Stimulated activated CD8-positive, alpha-beta memory T cell treated with anti-CD3 and anti-CD28 coated beads, Interleukin-2, amount 100 ng/mL, for 1 hour (primary cell): ENCODE data around the gene C1QA.

Source experiments
- DNase-seq, 2 donors: peaks; one replicate each; pipeline ENCODE4 v3.0.0-alpha.2; 2020; ENCODE audit warnings: low read depth in 2 of 2

Gene C1QA, protein sequence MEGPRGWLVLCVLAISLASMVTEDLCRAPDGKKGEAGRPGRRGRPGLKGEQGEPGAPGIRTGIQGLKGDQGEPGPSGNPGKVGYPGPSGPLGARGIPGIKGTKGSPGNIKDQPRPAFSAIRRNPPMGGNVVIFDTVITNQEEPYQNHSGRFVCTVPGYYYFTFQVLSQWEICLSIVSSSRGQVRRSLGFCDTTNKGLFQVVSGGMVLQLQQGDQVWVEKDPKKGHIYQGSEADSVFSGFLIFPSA

DNA sequence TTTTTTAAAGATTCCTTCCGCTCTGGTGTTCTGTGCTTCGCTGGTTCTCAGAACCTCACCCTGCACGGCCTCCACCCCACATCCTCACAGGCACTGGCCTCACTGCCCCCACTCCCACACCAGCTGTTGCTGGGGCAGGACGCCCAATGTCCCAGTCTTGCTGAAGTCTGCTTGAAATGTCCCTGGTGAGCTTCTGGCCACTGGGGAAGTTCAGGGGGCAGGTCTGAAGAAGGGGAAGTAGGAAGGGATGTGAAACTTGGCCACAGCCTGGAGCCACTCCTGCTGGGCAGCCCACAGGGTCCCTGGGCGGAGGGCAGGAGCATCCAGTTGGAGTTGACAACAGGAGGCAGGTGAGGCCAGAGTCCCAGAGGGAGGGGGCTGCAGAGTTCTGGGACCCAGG is at the start of gene C1QA:
TSS of gene C1QA (plus strand) at position 276 of the 400 bp plus-strand sequence. CDS start 989 bp downstream, outside the sequence.
- DNase-seq: no peak

- no peak for DNase-seq
Measured at GRCh38 chr1:22587247-22587646, 49.2 kb upstream of the C1QA start.

DNA sequence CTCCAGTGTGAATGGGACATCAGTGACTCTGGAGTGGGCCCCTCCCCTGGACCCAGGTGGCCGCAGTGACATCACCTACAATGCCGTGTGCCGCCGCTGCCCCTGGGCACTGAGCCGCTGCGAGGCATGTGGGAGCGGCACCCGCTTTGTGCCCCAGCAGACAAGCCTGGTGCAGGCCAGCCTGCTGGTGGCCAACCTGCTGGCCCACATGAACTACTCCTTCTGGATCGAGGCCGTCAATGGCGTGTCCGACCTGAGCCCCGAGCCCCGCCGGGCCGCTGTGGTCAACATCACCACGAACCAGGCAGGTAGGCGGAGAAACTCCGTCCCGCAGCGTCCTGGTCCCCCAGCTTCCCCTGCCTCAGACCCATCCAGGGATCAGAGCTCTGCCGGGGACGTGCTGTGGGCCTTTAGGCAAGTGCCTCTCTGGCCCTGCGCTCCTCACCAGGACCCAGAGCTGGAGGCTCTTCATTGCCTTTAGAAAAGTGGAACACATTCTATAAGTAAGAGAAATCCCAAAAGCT is 47.5 kb upstream of the C1QA start:
- no peak for DNase-seq

DNA sequence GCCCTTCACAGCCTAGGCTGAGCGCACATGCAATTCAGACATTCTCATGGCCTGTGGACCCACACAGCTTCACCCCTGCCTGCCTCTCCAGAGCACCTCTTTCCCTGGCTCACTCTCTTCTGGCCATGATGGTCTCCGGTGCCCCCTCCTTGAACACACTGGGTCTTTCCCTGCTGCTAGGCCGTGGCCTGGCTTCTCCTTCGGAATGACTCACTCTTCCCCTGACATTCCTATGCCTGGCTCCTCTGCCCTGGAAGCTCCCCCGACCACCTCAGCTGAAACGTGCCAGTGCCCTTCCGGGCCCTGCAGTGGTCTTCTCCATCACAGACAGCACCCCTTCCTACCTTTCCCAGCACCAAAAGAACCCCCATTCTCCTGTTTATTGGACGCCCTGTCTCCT is 44.9 kb upstream of the C1QA start:
- no peak for DNase-seq

DNA sequence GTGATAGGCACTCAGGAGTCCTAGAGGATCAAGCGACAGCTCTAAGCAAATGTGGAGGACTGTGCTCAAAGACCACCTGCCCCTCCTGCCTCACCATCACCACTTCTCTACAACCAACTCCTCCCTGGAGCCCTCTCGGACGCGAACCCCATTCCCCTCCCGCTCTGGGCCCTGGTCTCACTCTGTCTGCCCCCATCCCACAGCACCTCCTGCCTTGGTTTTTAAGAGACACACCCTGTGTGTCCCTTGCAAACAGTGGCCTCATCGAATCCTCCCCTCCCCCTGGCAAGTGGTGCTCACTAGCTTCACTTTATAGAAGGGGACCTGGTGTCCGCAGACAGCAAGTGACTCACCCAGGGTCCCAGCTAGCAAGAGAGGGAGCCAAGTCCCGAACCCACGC is 44.4 kb upstream of the C1QA start:
- DNase-seq: no peak

DNA sequence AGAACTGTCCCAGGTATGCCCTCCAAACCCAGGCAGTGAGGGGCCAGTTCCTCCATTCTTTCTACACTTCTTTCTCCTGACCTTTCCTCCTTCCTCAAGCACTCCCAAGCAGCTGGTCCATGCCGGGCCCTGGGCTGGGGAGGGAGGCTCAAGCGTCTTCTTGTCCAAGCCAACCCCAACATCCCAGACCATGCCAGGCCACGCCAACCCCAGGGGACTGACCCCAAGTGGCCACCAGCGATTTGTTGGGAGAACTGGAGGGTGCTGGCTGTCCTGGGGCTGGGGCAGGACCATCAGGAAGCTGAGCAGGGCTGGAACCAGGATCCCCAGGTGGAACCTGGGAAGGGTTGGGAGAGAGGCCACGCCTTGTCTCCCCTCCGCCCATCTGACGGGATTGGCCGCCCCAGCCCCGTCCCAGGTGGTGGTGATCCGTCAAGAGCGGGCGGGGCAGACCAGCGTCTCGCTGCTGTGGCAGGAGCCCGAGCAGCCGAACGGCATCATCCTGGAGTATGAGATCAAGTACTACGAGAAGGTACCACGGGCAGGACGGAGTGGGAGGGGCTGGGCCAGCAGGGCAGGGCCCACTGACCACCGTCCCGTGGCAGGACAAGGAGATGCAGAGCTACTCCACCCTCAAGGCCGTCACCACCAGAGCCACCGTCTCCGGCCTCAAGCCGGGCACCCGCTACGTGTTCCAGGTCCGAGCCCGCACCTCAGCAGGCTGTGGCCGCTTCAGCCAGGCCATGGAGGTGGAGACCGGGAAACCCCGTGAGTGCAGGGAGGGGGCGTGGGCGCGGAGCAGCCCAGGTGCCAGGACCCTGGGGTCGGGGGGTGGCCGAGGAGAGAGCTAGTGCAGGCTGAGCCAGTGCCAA is 43.3 kb upstream of the C1QA start:
- DNase-seq: no peak

- DNase-seq: no peak
Measured at GRCh38 chr1:22594396-22594795, 42.0 kb upstream of the C1QA start.

DNA sequence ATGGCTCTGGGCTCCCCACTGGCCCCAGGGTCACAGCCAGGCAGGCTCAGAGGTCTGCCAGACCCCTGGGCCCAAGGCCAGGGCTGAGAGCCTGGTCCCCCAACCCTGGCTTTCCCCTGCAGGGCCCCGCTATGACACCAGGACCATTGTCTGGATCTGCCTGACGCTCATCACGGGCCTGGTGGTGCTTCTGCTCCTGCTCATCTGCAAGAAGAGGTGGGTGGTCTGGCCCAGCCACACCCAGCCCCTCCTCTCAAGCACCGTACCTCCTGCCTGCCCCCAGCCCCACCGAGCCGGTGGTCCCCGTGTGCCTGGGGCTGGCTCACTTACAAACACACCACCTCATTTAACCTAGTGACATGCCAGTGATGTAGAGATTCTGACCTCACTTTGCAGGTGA is 41.3 kb upstream of the C1QA start:
- DNase-seq: no peak

- DNase-seq: no peak
Measured at GRCh38 chr1:22597301-22597965, 39.0 kb upstream of the C1QA start.

- DNase-seq: no peak
Measured at GRCh38 chr1:22597996-22598395, 38.4 kb upstream of the C1QA start.

- no peak for DNase-seq
Measured at GRCh38 chr1:22598736-22599135, 37.7 kb upstream of the C1QA start.

- no peak for DNase-seq
Measured at GRCh38 chr1:22600071-22600816, 36.2 kb upstream of the C1QA start.

DNA sequence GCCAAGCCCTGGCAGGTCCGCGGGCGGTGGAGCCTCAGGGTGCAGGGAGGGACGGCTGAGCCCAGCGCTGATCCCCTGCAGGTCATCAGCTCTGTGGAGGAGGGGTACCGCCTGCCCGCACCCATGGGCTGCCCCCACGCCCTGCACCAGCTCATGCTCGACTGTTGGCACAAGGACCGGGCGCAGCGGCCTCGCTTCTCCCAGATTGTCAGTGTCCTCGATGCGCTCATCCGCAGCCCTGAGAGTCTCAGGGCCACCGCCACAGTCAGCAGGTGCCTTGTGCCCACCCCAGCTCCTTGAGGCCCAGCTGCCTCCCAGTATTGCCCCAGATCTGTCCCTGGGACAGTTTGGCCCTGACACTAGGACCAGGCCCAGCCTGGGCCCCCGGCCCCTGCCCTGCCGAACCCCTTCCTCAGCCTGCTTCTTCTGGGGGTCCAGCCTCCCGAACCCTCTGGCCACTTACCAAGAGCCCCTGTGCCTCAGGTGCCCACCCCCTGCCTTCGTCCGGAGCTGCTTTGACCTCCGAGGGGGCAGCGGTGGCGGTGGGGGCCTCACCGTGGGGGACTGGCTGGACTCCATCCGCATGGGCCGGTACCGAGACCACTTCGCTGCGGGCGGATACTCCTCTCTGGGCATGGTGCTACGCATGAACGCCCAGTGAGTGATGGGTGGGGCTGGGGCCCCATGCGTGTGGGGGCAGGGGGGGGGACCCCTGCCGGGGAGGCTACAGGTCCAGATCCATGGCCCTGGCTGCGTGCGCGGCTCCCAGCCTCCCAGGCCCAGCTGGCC is 35.4 kb upstream of the C1QA start:
- DNase-seq: no peak

- DNase-seq: no peak
Measured at GRCh38 chr1:22601610-22602009, 34.8 kb upstream of the C1QA start.

DNA sequence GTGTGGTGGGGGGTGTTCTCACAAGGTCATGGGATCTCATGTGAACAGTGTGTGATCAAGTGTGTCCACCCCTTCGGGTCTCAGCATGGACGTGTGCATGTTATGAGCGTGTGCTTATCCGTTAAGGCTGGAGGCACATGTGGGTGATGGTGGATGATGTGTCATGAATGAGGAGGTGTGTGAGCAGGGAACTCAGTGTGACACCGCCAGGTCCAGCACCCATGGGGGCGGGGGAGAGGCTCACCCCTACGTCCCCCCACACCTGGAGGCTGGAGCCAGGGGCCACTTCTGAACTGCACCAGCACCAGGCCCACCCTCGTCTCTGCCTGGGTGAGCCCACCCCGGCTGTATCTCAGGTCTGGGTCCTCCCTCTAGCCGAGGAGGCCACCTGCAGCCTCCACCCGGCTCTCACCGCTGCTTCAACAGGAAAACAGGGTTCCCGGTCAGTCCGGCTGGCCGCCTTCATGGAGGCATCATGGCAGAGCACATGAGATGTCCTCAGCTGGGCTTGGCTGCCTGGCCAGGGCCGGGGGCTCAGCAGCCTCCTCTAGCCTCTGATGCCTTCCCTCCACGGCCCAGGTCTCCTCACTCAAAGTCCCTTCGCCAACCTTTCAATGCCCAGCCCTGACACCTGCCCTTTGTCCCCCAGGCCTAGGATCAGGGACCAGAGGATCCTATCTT is 34.2 kb upstream of the C1QA start:
- DNase-seq: no peak

DNA sequence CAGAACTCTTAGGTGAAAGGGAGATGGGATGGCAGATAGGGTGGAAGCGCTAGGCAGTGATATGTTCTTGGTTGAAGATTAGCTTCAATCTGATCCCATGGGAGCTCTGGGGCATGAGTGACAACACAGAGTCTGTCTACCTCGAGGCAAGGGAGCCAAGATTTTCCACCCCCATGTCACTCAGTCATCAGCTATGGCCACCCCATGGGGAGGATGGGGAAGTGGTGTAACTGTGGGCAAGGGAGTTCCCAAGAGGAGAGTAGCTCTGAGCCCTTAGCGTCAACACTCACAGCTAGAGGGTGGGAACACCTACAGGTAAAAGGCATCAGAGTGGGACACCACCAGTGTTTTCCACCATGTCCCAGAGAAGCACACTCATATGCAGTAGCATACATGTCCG is 30.3 kb upstream of the C1QA start:
- DNase-seq: no peak

DNA sequence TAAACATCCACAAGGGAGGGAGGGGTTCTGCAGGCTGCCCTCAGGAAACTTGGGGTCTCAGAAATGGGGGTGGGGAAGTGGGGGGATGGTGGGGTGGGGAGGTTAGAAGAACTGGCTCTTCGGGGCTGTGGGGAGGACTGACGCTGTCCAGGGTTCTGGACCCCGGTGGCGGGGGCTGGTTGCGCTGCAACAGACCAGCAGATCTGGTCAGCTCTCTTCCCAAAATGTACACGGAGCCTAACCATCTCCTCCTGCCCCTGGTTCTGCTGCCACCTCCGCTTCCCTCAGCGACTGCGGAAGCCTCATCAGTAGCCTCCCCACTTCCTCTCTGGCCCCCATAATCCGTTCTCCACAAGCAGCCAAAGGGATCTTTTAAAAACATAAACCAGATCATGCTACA is 29.3 kb upstream of the C1QA start:
- DNase-seq: no peak

DNA sequence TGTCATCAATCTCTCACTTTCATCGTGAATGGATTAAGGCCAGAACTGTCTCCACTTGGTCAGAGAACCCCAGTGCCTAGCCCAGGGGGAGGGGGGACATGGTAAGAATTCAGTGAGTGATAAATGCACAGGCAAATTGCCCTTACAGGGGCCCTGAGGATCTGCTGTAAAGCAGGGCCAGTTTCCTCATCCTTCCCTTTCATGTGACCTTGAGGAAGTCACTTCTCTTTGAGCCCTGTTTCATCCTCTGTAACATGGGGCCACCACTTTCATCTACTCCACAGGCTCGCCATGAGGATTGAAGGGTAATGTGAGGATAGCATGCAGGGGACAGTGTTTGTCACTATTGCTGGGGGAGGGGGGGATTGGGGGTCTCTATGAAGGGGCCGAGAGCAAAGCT is 28.1 kb upstream of the C1QA start:
- no peak for DNase-seq

DNA sequence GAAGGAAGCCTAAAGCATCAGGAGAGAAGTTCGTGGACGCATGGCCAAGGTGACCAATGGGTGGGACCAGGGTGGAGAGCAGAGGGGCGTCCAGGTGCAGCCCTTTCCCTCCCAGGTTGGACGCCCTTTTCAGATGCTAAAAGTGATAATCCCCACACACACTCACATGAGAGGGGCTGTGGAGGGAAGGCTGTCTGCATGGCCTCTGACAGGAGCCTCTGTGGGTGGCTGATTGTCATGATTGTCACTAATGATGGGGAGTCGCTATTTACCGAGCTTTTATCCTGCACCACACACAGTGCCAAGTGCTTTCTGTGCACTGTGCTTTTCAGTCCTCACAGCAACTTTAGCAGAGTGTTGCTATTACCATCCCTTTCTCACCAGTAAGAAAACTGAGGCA is 27.1 kb upstream of the C1QA start:
- no peak for DNase-seq

GRCh38 chr1:22611530-22611947 is 24.9 kb upstream of the C1QA start:
- DNase-seq: no peak
